Transverse colon (tissue), 4 donors: ENCODE measurements around the gene OAF. TPM values are rescaled to one million over a fixed set of nuclear protein-coding genes. Genes with fewer than 3 reads are reported as not detected.
A peak's percentile ranks its signal among the peaks of the same experiment; 100 is the strongest.

Experiments used
- DNase-seq: peaks from one replicate; pipeline ENCODE4 v3.0.0-alpha.2; 2019
- H3K27ac ChIP-seq, 4 donors: fragments of 200-600 bp; sonication (generic); 2 replicates each; pipeline ENCODE4 v1.5.1; 2016 to 2018; ENCODE audit warnings: inconsistent platforms in 4 of 4
- H3K27me3 ChIP-seq: fragments of 200-600 bp; sonication (generic); 2 replicates; pipeline ENCODE4 v1.5.1; 2017; ENCODE audit warnings: inconsistent platforms
- H3K36me3 ChIP-seq, 4 donors: fragments of 200-600 bp; sonication (generic); 2 replicates each; pipeline ENCODE4 v1.5.1; 2017 to 2019; ENCODE audit warnings: inconsistent platforms in 4 of 4
- H3K4me1 ChIP-seq, 4 donors: fragments of 200-600 bp; sonication (generic); 2 replicates each; pipeline ENCODE4 v1.5.1; 2017 to 2020; ENCODE audit warnings: inconsistent platforms in 4 of 4
- H3K4me3 ChIP-seq, 4 donors: fragments of 200-600 bp; sonication (generic); 1 replicate in 1 of 4; 2 replicates in 3 of 4; pipeline versions ENCODE4 v1.5.1 to v1.6.1; 2017 to 2019; ENCODE audit warnings: inconsistent platforms in 4 of 4
- H3K9me3 ChIP-seq, 2 donors: fragments of 200-600 bp; sonication (generic); 2 replicates each; pipeline ENCODE4 v1.5.1; 2017 to 2019; ENCODE audit warnings: inconsistent platforms in 2 of 2
- EP300 ChIP-seq: sonication (generic); formaldehyde crosslinking; IDR thresholded peaks from one replicate; pipeline ENCODE4 v1.6.1; 2017; ENCODE audit warnings: antibody characterized with exemption, low read depth
- POLR2A ChIP-seq: fragments of 450-650 bp; IDR thresholded peaks from one replicate; pipeline ENCODE4 v1.6.1; 2016; ENCODE audit warnings: antibody characterized with exemption, mild to moderate bottlenecking, moderate library complexity
- POLR2AphosphoS5 ChIP-seq, 3 donors: sonication (generic); formaldehyde crosslinking; IDR thresholded peaks; one replicate each; pipeline ENCODE4 v1.6.1; 2016; ENCODE audit warnings: antibody characterized with exemption in 3 of 3
- WGBS, 2 donors: methylation state at CpG; one replicate each; pipeline ENCODE4 v1.1.5; 2018; ENCODE audit warnings: low coverage in 1 of 2; 5-methylcytosine and 5-hydroxymethylcytosine counted together
- in situ Hi-C, 4 donors: fragments of 200-750 bp; cut with MboI; loops; one replicate each; pipeline versions ENCODE4 v1.15.0 to v1.15.1; 2017; ENCODE audit warnings: low sequenced_read_pairs in 3 of 4, low pct_ligation_motif_present in 1 of 4, low pct_unique_long_range_greater_than_20kb in 1 of 4
- intact Hi-C: fragments of 100-400 bp; cut with DNase I; formaldehyde crosslinking; loops from one replicate; pipeline ENCODE4 v1.15.1; 2023; ENCODE audit warnings: low total_unique reads
- total RNA-seq, 4 donors: library from RNA; depleted of rRNA; stranded (reverse); fragments of >200 nt; gene quantifications; one replicate each; pipeline ENCODE4 v1.1.0, GENCODE V29; 2016
- TF ChIP-seq, protein P1 (sequence below), 5 experiments: fragments of 200-600 bp in 3 of 5; fragments of 450-650 bp in 2 of 5; sonication (generic) in 3 of 5; IDR thresholded peaks; 1 replicate in 2 of 5; 2 replicates in 3 of 5; pipeline ENCODE4 v1.5.1; 2016 to 2017; ENCODE audit warnings: antibody characterized with exemption in 5 of 5, inconsistent platforms in 3 of 5, mild to moderate bottlenecking in 2 of 5, moderate library complexity in 1 of 5

The OAF gene
- total RNA-seq, 4 donors from 2014 or later = 78.8 to 553 (median 287) TPM

DNA sequence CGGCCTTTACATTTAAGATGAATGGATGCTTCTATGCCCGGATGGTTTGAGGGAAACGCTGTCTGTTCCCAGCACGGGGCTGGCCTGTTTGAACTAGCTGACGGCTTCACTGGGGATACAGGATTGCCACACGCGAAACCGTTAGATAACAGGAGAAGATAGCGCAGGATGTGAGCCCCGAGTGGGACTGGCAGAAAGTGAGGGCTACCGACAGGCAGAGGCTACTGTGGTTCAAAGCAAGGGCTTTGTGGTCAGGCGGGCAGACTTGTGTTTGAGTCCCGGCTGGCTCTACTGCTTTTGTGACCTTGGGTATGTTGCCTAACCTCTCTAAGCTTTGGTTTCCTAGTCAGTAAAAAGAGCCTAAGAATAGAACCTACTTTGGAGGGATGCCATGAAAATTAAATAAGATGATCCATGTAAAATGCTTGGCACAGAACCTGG, 2.8 kb upstream of the OAF start:
- Histone ChIP-seq H3K4me1 (peaks cover 7 to 35% (median 30%) of the 10 kb centered on the region in 4 donors), H3K36me3 (no peaks in the 10 kb centered on the region), H3K4me3 (no peak overlapping the region), H3K9me3 (no peaks in the 10 kb centered on the region), H3K27ac (peak overlapping the region; percentile 84 to 92 (median 89)), H3K27me3 (no peaks in the 10 kb centered on the region)
- WGBS, 2 donors = 54 to 55% methylated on average over 3 to 13 of the region's 13 CpGs
- intact Hi-C loops (no loop called here), in situ Hi-C loops (no loop called here)
- no peak for DNase-seq
- no peak for TF ChIP-seq EP300
- TF ChIP-seq, protein P1, sequence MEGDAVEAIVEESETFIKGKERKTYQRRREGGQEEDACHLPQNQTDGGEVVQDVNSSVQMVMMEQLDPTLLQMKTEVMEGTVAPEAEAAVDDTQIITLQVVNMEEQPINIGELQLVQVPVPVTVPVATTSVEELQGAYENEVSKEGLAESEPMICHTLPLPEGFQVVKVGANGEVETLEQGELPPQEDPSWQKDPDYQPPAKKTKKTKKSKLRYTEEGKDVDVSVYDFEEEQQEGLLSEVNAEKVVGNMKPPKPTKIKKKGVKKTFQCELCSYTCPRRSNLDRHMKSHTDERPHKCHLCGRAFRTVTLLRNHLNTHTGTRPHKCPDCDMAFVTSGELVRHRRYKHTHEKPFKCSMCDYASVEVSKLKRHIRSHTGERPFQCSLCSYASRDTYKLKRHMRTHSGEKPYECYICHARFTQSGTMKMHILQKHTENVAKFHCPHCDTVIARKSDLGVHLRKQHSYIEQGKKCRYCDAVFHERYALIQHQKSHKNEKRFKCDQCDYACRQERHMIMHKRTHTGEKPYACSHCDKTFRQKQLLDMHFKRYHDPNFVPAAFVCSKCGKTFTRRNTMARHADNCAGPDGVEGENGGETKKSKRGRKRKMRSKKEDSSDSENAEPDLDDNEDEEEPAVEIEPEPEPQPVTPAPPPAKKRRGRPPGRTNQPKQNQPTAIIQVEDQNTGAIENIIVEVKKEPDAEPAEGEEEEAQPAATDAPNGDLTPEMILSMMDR (IDR thresholded peaks at IDR 0.05) = no peak
- TF ChIP-seq POLR2A = no peak
- TF ChIP-seq POLR2AphosphoS5 (IDR thresholded peaks at IDR 0.05) = no peak

DNA sequence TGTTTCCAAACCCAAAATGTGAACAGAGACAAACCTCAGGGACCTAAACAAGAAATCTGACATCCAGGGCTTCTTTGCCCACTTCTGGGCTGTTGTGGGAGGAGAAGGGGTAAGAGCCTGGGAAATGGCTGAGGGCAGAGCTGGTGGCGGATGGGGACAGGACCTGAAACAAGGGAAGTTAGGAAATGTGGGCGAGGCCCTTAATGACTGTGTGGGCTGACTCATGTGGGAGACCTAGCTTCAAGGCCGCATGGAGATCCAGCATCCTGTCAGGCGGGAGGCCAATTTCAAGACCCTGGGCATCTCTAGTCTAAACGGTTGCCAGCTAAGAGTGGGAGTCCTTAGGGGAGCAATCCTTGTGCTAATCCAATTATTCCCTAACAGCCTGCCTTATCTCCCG, 2.1 kb upstream of the OAF start:
- no peaks in the 10 kb centered on the region for H3K36me3 ChIP-seq
- H3K27me3 ChIP-seq = no peaks in the 10 kb centered on the region
- in situ Hi-C loops (no loop called here), intact Hi-C loops (no loop called here)
- WGBS, 2 donors = 42 to 61% methylated on average over 5 to 6 of the region's 6 CpGs
- peak; percentile 62 for DNase-seq
- no peak for TF ChIP-seq POLR2A
- TF ChIP-seq, protein P1 (IDR thresholded peaks at IDR 0.05) = no peak
- no peak for TF ChIP-seq POLR2AphosphoS5 (IDR thresholded peaks at IDR 0.05)
- no peak for TF ChIP-seq EP300
- peaks cover 13 to 43% (median 37%) of the 10 kb centered on the region in 4 donors for H3K4me1 ChIP-seq
- H3K4me3 ChIP-seq = no peak overlapping the region
- H3K9me3 ChIP-seq = no peaks in the 10 kb centered on the region
- H3K27ac ChIP-seq = peak overlapping the region; percentile 84 to 92 (median 89)

DNA sequence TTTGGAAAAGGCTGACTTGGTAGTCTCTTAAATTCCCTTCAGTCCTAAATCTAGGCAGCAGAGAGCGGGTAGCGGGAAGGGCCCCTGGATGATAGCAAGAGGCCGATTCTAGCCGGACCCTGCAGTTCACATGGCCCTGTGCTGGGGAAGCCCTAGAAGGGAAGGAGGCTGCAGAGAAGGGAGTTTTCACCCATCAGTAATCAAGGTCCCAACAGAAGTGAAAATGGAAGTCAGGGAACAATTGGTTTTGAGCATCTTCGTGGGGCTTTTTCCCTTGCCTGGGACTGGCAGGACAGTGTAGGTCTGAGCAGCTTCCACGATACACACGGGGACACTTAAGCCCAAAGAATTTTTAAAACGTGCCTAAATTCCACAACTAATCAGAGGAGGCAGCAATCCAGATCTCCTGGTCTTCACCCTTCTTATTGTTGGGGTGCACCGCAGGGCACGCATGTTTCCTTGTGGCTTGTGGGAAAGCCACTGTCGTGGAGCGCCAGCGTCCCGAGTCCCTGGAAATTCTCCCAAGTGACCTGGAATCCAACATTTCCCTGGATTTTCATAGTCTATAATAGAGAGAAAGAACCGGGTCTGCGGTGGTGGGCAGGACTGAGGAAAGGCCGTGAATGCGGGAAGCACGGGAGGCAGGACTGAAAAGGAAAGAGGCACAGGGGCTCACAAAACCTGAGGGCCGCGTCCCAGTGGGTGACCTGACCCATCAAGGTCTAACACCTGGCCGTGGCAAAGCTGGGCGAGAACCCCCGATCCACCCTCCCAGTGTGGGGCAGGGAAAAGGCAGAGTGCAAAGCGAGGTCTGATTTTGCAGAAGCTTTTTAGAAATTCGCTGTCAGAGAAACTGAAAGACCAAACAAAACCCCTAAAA, 846 bp upstream of the OAF start:
- WGBS, 2 donors = 20 to 26% methylated on average over 11 to 26 of the region's 26 CpGs
- Histone ChIP-seq H3K27ac (peak overlapping the region; percentile 84 to 92 (median 89)), H3K4me3 (peak overlapping the region; percentile 39 to 89 (median 76)), H3K9me3 (no peaks in the 10 kb centered on the region), H3K4me1 (peaks cover 14 to 55% (median 40%) of the 10 kb centered on the region in 4 donors), H3K27me3 (no peaks in the 10 kb centered on the region), H3K36me3 (peaks cover 0 to 3% (median 0%) of the 10 kb centered on the region in 4 donors)
- in situ Hi-C loops (no loop called here), intact Hi-C loops (no loop called here)
- DNase-seq = no peak
- TF ChIP-seq POLR2A = no peak
- TF ChIP-seq, protein P1 (IDR thresholded peaks at IDR 0.05) = no peak
- TF ChIP-seq POLR2AphosphoS5 (IDR thresholded peaks at IDR 0.05) = no peak
- no peak for TF ChIP-seq EP300

DNA sequence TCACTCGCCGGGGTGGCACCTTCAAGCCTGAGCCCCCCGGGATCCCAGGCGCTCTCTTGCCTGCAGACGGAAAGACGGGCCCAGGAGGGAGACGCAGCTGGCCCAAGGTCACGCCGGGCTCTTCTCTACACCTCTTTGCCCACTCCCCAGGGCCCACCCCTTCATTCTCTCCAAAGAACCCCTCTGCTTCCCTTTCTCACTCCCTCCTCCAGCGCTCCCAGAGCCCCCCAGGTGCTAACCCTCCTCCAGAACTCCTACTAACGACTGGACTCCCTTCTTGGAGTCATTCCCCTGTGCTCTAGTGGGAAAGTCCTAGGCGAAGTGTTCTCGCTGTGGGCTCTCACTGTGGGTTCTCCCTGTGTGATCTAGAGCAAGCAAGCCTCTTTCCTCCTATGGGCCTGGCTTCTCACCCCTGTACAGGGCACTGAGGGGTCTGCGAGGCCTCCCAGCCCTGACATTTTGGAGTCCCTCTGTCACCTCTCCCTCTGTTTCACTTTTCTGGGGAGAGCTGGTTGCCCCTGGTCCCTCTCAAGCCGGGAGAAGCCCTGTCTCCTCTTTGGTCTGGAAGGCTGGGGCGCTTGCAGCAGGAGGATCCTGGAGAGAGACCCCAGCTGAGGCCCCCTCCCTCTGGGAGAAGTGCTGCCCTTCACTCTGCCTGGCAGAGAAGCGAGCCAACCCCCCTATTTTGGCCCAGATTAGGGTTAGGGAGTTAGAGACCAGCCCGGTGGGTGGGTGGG, 858 bp downstream of the OAF start:
- 4 to 7% methylated on average over 3 to 18 of the region's 18 CpGs for WGBS, 2 donors
- Histone ChIP-seq H3K4me3 (peak overlapping the region; percentile 39 to 89 (median 76)), H3K27ac (peak overlapping the region; percentile 84 to 92 (median 89)), H3K36me3 (peaks cover 0 to 4% (median 0%) of the 10 kb centered on the region in 4 donors), H3K9me3 (no peaks in the 10 kb centered on the region), H3K4me1 (peaks cover 20 to 71% (median 45%) of the 10 kb centered on the region in 4 donors), H3K27me3 (no peaks in the 10 kb centered on the region)
- in situ Hi-C loops = no loop called here
- intact Hi-C loops = no loop called here
- DNase-seq = no peak
- TF ChIP-seq EP300 = no peak
- peak; percentile 24 for TF ChIP-seq POLR2A
- TF ChIP-seq, protein P1 (IDR thresholded peaks at IDR 0.05) = no peak
- TF ChIP-seq POLR2AphosphoS5 (IDR thresholded peaks at IDR 0.05) = peak in 1 of 3 donors; percentile 6
